ENCODE data around the gene SLC25A22. TPM values are rescaled to one million over a fixed set of nuclear protein-coding genes. Genes with fewer than 3 reads are reported as not detected.

Gene SLC25A22
- total and polyA plus RNA-seq, 10 of the 15 experiments (the other 5 are each of a cell fraction or from before 2014, with no cell fraction given), result 0.27 to 27.0 (median 8.2) TPM

DNA sequence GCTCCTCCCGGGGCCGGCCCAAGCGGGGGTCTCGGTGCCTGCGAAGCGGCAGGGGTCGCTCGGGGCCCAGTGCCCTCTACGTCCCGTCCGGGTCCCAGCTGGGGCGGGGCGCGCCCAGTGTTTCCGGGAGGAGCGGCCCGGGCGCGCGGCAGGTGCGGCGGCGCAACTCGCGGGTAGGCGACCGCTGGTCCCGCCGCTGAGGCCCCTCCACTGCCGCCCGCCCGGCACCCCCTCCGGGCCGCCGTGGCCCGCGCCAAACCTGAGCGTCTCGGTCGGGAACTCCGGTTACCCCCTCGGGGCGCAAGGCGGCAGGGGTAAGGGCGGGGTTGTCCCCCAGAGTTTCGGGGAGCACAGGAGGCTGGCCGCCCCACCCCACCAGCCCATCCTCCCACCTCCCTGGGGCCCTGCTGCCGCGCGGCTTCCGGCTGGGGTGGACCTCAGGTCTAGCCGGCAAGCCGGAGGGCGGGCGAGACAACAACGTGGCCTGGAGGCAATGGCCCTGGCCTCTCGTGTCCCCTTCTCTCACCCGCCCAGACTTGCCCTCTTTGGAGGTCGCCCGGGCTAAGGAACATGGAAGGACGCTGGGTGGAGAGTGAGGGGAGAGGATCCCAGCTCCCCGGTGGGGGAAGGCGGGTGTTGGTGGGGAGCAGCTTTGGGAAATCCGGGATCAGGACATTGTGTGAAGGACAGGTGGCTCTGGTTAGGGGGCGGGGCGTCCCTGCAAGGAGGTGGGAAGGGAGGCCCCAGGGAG lies 29.2 kb upstream of the SLC25A22 start (continued):
- TF ChIP-seq, protein P1, sequence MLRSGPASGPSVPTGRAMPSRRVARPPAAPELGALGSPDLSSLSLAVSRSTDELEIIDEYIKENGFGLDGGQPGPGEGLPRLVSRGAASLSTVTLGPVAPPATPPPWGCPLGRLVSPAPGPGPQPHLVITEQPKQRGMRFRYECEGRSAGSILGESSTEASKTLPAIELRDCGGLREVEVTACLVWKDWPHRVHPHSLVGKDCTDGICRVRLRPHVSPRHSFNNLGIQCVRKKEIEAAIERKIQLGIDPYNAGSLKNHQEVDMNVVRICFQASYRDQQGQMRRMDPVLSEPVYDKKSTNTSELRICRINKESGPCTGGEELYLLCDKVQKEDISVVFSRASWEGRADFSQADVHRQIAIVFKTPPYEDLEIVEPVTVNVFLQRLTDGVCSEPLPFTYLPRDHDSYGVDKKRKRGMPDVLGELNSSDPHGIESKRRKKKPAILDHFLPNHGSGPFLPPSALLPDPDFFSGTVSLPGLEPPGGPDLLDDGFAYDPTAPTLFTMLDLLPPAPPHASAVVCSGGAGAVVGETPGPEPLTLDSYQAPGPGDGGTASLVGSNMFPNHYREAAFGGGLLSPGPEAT (IDR thresholded peaks at IDR 0.05; ENCODE audit: low read depth), result peak; percentile 22; the same call in 1 of the 2 replicates
- no peak for TF ChIP-seq PML (IDR thresholded peaks at IDR 0.05; ENCODE audit: low read length)
- no peak for TF ChIP-seq RAD21 (IDR thresholded peaks at IDR 0.05; ENCODE audit: insufficient read depth, low read depth, low read length)
- TF ChIP-seq MEF2A (IDR thresholded peaks at IDR 0.05; ENCODE audit: insufficient read depth, low read depth, low read length), result no peak
- TF ChIP-seq BCL11A (IDR thresholded peaks at IDR 0.05; ENCODE audit: low read depth, low read length), result no peak

DNA sequence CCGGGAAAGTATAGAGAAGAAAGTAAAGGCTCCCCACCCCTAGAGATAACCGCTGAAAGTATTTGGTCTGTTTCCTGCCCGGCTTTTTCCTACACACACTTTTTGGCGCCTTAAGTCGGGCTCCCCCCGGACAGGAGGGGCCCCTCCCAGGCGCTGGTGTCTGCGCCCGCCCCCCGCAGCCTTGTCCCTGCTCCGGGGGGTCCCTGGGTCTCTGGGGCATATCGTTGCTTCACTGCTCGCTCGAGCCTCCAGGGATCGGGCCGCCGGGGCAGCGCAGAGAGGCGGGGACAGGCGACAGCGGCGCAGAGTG lies 28.7 kb upstream of the SLC25A22 start:
- ChIA-PET SMC1A (ENCODE audit: uncharacterized antibody, unreplicated experiment) (interaction anchor here (0.6 kb wide), 1 partner anchor 16 kb away, joined by 3 read pairs; no protein-coding TSS in a partner anchor), CTCF (no interaction called here), POLR2A (interaction anchor here (1.2 to 5.2 kb wide), 2 partner anchors 8 to 14 kb away, joined by 3 to 33 read pairs; partner anchors contain the start of gene PNPLA2), RAD21 (ENCODE audit: unreplicated experiment) (no interaction called here)
- H3K79me2 ChIP-seq (ENCODE audit: control insufficient read depth, insufficient read depth, low read length), result no peaks in the 10 kb centered on the region
- ATAC-seq, result peak; percentile 12
- no peak for TF ChIP-seq HDAC2 (IDR thresholded peaks at IDR 0.05)
- no peak for TF ChIP-seq RB1 (IDR thresholded peaks at IDR 0.05; ENCODE audit: borderline replicate concordance)
- 0 out of 4 replicates have a peak, but pooled peaks of 1 of the 2 experiments have one; percentile 8 for TF ChIP-seq SRF (IDR thresholded peaks at IDR 0.05; ENCODE audit: low read depth in 2 of 2, low read length in 2 of 2)
- H3K4me1 ChIP-seq (ENCODE audit: control insufficient read depth, insufficient read depth, low read length), result peaks cover 33% of the 10 kb centered on the region
- H2AFZ ChIP-seq (ENCODE audit: control insufficient read depth, low read depth, low read length), result peak overlapping the region; percentile 73
- peak overlapping the region; percentile 75 for H3K27ac ChIP-seq (ENCODE audit: control insufficient read depth, insufficient read depth)
- no peaks in the 10 kb centered on the region; a peak in 3 of 4 replicates for H3K27me3 ChIP-seq (replicated peaks in 1 of 2; ENCODE audit: control insufficient read depth in 2 of 2, insufficient read depth in 2 of 2, low read length in 1 of 2)
- no peaks in the 10 kb centered on the region; a peak in 2 of 4 replicates for H3K36me3 ChIP-seq (ENCODE audit: control insufficient read depth in 2 of 2, insufficient read depth in 2 of 2, low read length in 1 of 2)
- H4K20me1 ChIP-seq (ENCODE audit: control insufficient read depth, insufficient read depth), result no peaks in the 10 kb centered on the region
- intact Hi-C loops (cut with micrococcal nuclease; ENCODE audit: unreplicated experiment), result no loop called here
- BruUV-seq (replicated peaks), result no TSS peak
- no peak for DNase-seq (ENCODE audit: low read depth, low spot score)
- under 1% methylated on average over 19 of the region's 22 CpGs for WGBS (ENCODE audit: insufficient coverage, insufficient replicate concordance, low lambda C conversion rate, missing lambda C conversion rate)
- H3K9ac ChIP-seq (ENCODE audit: control insufficient read depth, insufficient read depth, low read length), result peak overlapping the region; percentile 77
- H3K4me2 ChIP-seq (ENCODE audit: control insufficient read depth, insufficient read depth), result peak overlapping the region; percentile 100
- FAIRE-seq, result no peak
- peak overlapping the region; percentile 93 for H3K4me3 ChIP-seq
- in situ Hi-C loops (cut with MboI), result no loop called here
- no peaks in the 10 kb centered on the region for H3K9me3 ChIP-seq (replicated peaks; ENCODE audit: control insufficient read depth, insufficient read depth, low read length)
